Liver (tissue), 3 donors: ENCODE measurements around the gene DCAKD.

Source experiments
- CTCF ChIP-seq: fragments of 150-350 bp; IDR thresholded peaks from 2 replicates; pipeline ENCODE4 v1.5.1; 2017; ENCODE audit warnings: improper control_type of control experiment, low read depth, low read length; ENCODE audit not compliant: missing input control
- EGR1 ChIP-seq, 2 donors: IDR thresholded peaks; 2 replicates each; pipeline ENCODE4 v1.6.1; 2016 to 2018; ENCODE audit warnings: antibody characterized with exemption in 2 of 2, low read depth in 2 of 2
- FOXA2 ChIP-seq: IDR thresholded peaks from 2 replicates; pipeline ENCODE4 v1.6.1; 2016; ENCODE audit warnings: antibody characterized with exemption
- GABPA ChIP-seq, 2 donors: IDR thresholded peaks in 1 of 2; conservative IDR thresholded peaks in 1 of 2; 2 replicates each; pipeline ENCODE4 v1.6.1; 2016; ENCODE audit warnings: antibody characterized with exemption in 2 of 2, mild to moderate bottlenecking in 1 of 2, moderate library complexity in 1 of 2
- HNF4A ChIP-seq, 2 donors: conservative IDR thresholded peaks; 2 replicates each; pipeline ENCODE4 v1.6.1; 2016; ENCODE audit warnings: antibody characterized with exemption in 2 of 2, mild to moderate bottlenecking in 2 of 2
- HNF4G ChIP-seq: IDR thresholded peaks from 2 replicates; pipeline ENCODE4 v1.6.1; 2016; ENCODE audit warnings: antibody characterized with exemption
- JUND ChIP-seq, 2 donors: IDR thresholded peaks; 2 replicates each; pipeline ENCODE4 v1.6.1; 2016; ENCODE audit warnings: antibody characterized with exemption in 2 of 2
- RAD21 ChIP-seq, 2 donors: IDR thresholded peaks; 2 replicates each; pipeline ENCODE4 v1.6.1; 2016; ENCODE audit warnings: antibody characterized with exemption in 2 of 2, mild to moderate bottlenecking in 2 of 2
- REST ChIP-seq: IDR thresholded peaks from 2 replicates; pipeline ENCODE4 v1.6.1; 2016; ENCODE audit warnings: antibody characterized with exemption, mild to moderate bottlenecking
- SP1 ChIP-seq: IDR thresholded peaks from 2 replicates; pipeline ENCODE4 v1.6.1; 2018; ENCODE audit warnings: antibody characterized with exemption, mild to moderate bottlenecking
- TF ChIP-seq, protein P1 (sequence below): IDR thresholded peaks from 2 replicates; pipeline ENCODE4 v1.6.1; 2016; ENCODE audit warnings: antibody characterized with exemption
- donor health status: healthy.
- donor health status: healthy.

GRCh38 chr17:44995436-44996001, 55.9 kb downstream of the DCAKD start:
- TF ChIP-seq CTCF (no peak), REST (no peak), JUND (IDR thresholded peaks at IDR 0.05) (no peak), HNF4A (conservative IDR thresholded peaks at IDR 0.05) (no peak), HNF4G (no peak), FOXA2 (no peak), RAD21 (IDR thresholded peaks at IDR 0.05) (no peak), GABPA (IDR thresholded peaks at IDR 0.05 in 1 of 2, conservative IDR thresholded peaks at IDR 0.05 in 1 of 2) (no peak), EGR1 (IDR thresholded peaks at IDR 0.05; ENCODE audit: low read depth in 2 of 2) (no peak), SP1 (no peak)
- TF ChIP-seq, protein P1, sequence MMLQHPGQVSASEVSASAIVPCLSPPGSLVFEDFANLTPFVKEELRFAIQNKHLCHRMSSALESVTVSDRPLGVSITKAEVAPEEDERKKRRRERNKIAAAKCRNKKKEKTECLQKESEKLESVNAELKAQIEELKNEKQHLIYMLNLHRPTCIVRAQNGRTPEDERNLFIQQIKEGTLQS, result no peak
